SK-N-SH (cell line): ENCODE measurements around the gene ZNF142. TPM values are rescaled to one million over a fixed set of nuclear protein-coding genes. Genes with fewer than 3 reads are reported as not detected.

Source experiments
- CTCF ChIA-PET: fragments of 300-600, 350-600 bp; formaldehyde crosslinking; extraction: SDS; loops from one replicate; lab custom pipeline; 2021; lab: Yijun Ruan, JAX
- POLR2A ChIA-PET: fragments of 350-600 bp; sonication (Branson Sonifier 250); formaldehyde crosslinking; extraction: SDS; loops from one replicate; lab custom pipeline; 2020; ENCODE audit warnings: antibody characterized with exemption, inconsistent platforms; lab: Yijun Ruan, JAX
- DNase-seq: peaks from one replicate; pipeline ENCODE4 v3.0.0; 2012
- H2AFZ ChIP-seq: fragments of 200-600 bp; sonication (generic); 2 replicates; pipeline ENCODE4 v1.8.1; 2016; ENCODE audit warnings: antibody characterized with exemption, mild to moderate bottlenecking, low read depth
- H3F3A ChIP-seq: fragments of 200-600 bp; sonication (generic); replicated peaks from 2 replicates; pipeline ENCODE3; 2016; ENCODE audit warnings: antibody characterized with exemption, mild to moderate bottlenecking; ENCODE audit not compliant: insufficient read depth
- H3K27ac ChIP-seq, 2 experiments: fragments of 200-500 bp in 1 of 2; fragments of 200-600 bp in 1 of 2; sonication (Bioruptor generic) in 1 of 2; sonication (generic), shearing (Covaris generic) in 1 of 2; 2 replicates each; pipeline versions ENCODE4 v1.5.1 to v1.6.1; 2014 to 2016; ENCODE audit warnings: low read depth in 2 of 2, inconsistent platforms in 1 of 2, low read length in 1 of 2, mild to moderate bottlenecking in 1 of 2, mixed read lengths in 1 of 2
- H3K27me3 ChIP-seq: fragments of 200-600 bp; sonication (generic), shearing (Covaris generic); 2 replicates; pipeline ENCODE4 v1.6.1; 2016; ENCODE audit warnings: mixed run types; ENCODE audit not compliant: insufficient read depth
- H3K36me3 ChIP-seq, 2 experiments: fragments of 200-500 bp in 1 of 2; fragments of 200-600 bp in 1 of 2; sonication (Bioruptor generic) in 1 of 2; sonication (generic) in 1 of 2; replicated peaks in 1 of 2; 2 replicates each; pipeline versions ENCODE3 to v1.5.1; 2014 to 2016; ENCODE audit warnings: low read length in 1 of 2, mild to moderate bottlenecking in 1 of 2; ENCODE audit not compliant: insufficient read depth in 2 of 2, control insufficient read depth in 1 of 2
- H3K4me1 ChIP-seq, 2 experiments: fragments of 200-500 bp in 1 of 2; fragments of 200-600 bp in 1 of 2; sonication (Bioruptor generic) in 1 of 2; sonication (generic), shearing (Covaris generic) in 1 of 2; 2 replicates each; pipeline versions ENCODE4 v1.5.1 to v1.6.1; 2014 to 2016; ENCODE audit warnings: low read depth in 1 of 2, low read length in 1 of 2, mixed run types in 1 of 2; ENCODE audit not compliant: insufficient read depth in 2 of 2, control insufficient read depth in 1 of 2
- H3K4me2 ChIP-seq: fragments of 200-600 bp; sonication (generic), shearing (Covaris generic); 2 replicates; pipeline ENCODE4 v1.6.1; 2017; ENCODE audit warnings: mixed run types
- H3K4me3 ChIP-seq, 2 experiments: fragments of 200-500 bp in 1 of 2; fragments of 200-600 bp in 1 of 2; sonication (Bioruptor generic) in 1 of 2; sonication (generic), shearing (Covaris generic) in 1 of 2; 2 replicates each; pipeline versions ENCODE4 v1.5.1 to v1.8.1; 2014 to 2016; ENCODE audit warnings: low read depth in 2 of 2, inconsistent platforms in 1 of 2, low read length in 1 of 2, mild to moderate bottlenecking in 1 of 2, mixed read lengths in 1 of 2, moderate library complexity in 1 of 2
- H3K79me2 ChIP-seq: fragments of 200-600 bp; sonication (generic); 2 replicates; pipeline ENCODE4 v1.8.1; 2017; ENCODE audit warnings: mild to moderate bottlenecking; ENCODE audit not compliant: insufficient read depth
- H3K9ac ChIP-seq: fragments of 200-600 bp; sonication (generic); 2 replicates; pipeline ENCODE4 v1.6.1; 2017; ENCODE audit warnings: mixed run types
- H3K9me2 ChIP-seq: fragments of 200-600 bp; sonication (generic); 2 replicates; pipeline ENCODE4 v1.6.1; 2017; ENCODE audit warnings: mixed run types
- H3K9me3 ChIP-seq: fragments of 200-600 bp; sonication (generic); 2 replicates; pipeline ENCODE4 v1.6.1; 2017; ENCODE audit warnings: mixed run types, mild to moderate bottlenecking, moderate library complexity
- H4K20me1 ChIP-seq: fragments of 200-600 bp; sonication (generic); 2 replicates; pipeline ENCODE4 v1.6.1; 2017; ENCODE audit warnings: mild to moderate bottlenecking, mixed run types; ENCODE audit not compliant: insufficient read depth
- CHD2 ChIP-seq: fragments of 150-350 bp; IDR thresholded peaks from 2 replicates; pipeline ENCODE4 v1.6.1; 2018; ENCODE audit warnings: low read length; ENCODE audit not compliant: partially characterized antibody
- CTCF ChIP-seq: fragments of 200-600 bp; sonication (generic); IDR thresholded peaks from 2 replicates; pipeline ENCODE4 v1.6.1; 2017; ENCODE audit warnings: antibody characterized with exemption, mild to moderate bottlenecking, moderate library complexity
- ELF1 ChIP-seq: IDR thresholded peaks from 2 replicates; pipeline ENCODE4 v1.4.0; 2012
- FOXM1 ChIP-seq: IDR thresholded peaks from 2 replicates; pipeline ENCODE4 v1.4.0; 2012; ENCODE audit warnings: low read depth, mild to moderate bottlenecking
- GABPA ChIP-seq: IDR thresholded peaks from 2 replicates; pipeline ENCODE4 v1.4.0; 2012; ENCODE audit warnings: low read depth, mild to moderate bottlenecking
- MAX ChIP-seq: IDR thresholded peaks from 2 replicates; pipeline ENCODE4 v1.4.0; 2012; ENCODE audit warnings: low read depth
- MXI1 ChIP-seq: IDR thresholded peaks from 2 replicates; pipeline ENCODE4 v1.6.1; 2012; ENCODE audit warnings: mild to moderate bottlenecking, low read depth, low read length, improper control_type of control experiment
- NFIC ChIP-seq: IDR thresholded peaks from 2 replicates; pipeline ENCODE4 v1.4.0; 2012; ENCODE audit warnings: borderline replicate concordance
- POLR2AphosphoS5 ChIP-seq: IDR thresholded peaks from 2 replicates; pipeline ENCODE4 v1.6.1; 2012; ENCODE audit warnings: low read depth, low read length
- SIN3A ChIP-seq: IDR thresholded peaks from 2 replicates; pipeline ENCODE4 v1.6.1; 2012; ENCODE audit warnings: low read depth, mild to moderate bottlenecking, low read length, moderate library complexity, borderline replicate concordance
- TAF1 ChIP-seq: IDR thresholded peaks from 2 replicates; pipeline ENCODE4 v1.6.1; 2012; ENCODE audit warnings: low read depth, mild to moderate bottlenecking, low read length, moderate library complexity, borderline replicate concordance
- TCF12 ChIP-seq: IDR thresholded peaks from 2 replicates; pipeline ENCODE4 v1.4.0; 2012
- USF2 ChIP-seq: fragments of 150-350 bp; IDR thresholded peaks from 2 replicates; pipeline ENCODE4 v1.6.1; 2017; ENCODE audit warnings: antibody characterized with exemption, low read length, low read depth, borderline replicate concordance
- YY1 ChIP-seq: IDR thresholded peaks from 2 replicates; pipeline ENCODE4 v1.4.0; 2012; ENCODE audit warnings: low read depth, mild to moderate bottlenecking
- WGBS: methylation state at CpG from one replicate; pipeline ENCODE4 v1.1.6; 2017; ENCODE audit warnings: low lambda C conversion rate; 5-methylcytosine and 5-hydroxymethylcytosine counted together
- polyA plus RNA-seq, 3 experiments: library from polyadenylated mRNA; depleted of rRNA; stranded (reverse); fragments of >200 nt; gene quantifications; 2 replicates each; pipeline ENCODE4 v1.2.3, GENCODE V29; 2012

Gene ZNF142
- polyA plus RNA-seq, 1 of the 3 experiments (the other 2 are of a cell fraction) = 8.1 TPM

DNA sequence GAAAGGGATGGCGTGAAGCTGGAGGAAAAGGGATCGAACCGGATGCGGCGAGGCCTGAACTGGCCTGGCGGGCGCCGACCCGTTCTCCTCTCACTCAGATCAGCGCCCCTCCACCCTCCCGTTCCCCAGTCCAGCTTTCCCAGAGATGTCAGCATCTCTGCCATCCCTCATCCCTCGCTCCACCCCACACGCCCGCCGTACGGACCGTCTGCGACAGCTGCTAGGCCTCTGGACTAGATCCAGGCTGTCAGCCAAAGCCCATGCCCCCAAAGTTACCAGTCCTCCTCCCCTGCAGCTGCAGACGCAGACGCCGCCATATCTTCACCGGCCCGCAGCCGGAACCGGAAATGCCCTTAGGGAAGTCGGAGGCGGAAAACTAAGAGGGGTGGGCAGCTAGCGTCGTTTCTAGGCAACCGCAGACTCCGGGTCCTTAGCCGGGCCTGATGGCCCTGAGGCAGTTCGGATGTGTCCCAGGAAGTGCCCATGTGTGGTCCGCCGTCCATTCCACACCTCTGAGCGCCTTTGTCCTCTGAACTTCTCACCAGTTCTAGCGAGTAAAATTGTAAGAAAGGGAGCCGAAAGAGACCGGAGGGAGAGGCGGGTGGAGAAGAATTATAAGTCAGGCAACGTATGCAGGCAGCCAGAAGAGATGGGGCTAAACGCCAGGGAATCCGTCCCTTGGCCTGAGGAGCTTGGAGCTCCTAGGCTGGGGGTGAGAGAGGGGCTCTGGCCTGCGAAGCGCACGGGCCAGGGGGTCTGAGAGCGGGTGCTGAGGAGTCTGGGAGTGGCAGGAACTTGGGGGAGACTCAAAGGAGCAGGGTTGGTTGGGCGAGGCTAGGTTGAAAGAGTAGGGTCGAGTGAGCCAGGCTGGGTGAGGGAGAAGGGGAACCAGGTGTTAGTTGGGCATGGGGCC, 12.5 kb upstream of the ZNF142 start, which contains the start of the genes RNF25 and STK36:
Gene RNF25 (minus strand): TSS at position 349 of the 913 bp plus-strand sequence. CDS start 32 bp downstream, at position 317.
Gene STK36 (plus strand): TSS at position 433 of the 913 bp plus-strand sequence. CDS start 744 bp downstream, outside the sequence.
- peak within 1 kb of the TSS; percentile 76 to 94 for H3K27ac ChIP-seq

More for the DNA sequence above, 12.5 kb upstream of the ZNF142 start, which contains the start of the genes RNF25 and STK36:
- Histone ChIP-seq H3K79me2 (peaks cover 33% of the 10 kb centered on the region), H3K9ac (peak within 1 kb of the TSS; percentile 87), H3K27me3 (no peaks in the 10 kb centered on the region), H3K9me3 (no peaks in the 10 kb centered on the region), H3K36me3 (peaks cover 34 to 44% of the 10 kb centered on the region in 2 experiments), H3K4me2 (peak within 1 kb of the TSS; percentile 94), H3K4me3 (peak within 1 kb of the TSS; percentile 94 to 97), H3F3A (peaks cover 11% of the 10 kb centered on the region), H4K20me1 (no peaks in the 10 kb centered on the region; the same call in 1 of the 2 replicates), H3K9me2 (no peaks in the 10 kb centered on the region), H2AFZ (peak within 1 kb of the TSS; percentile 94), H3K4me1 (peaks cover 8 to 11% of the 10 kb centered on the region in 2 experiments; a peak in 3 of 4 replicates)
- 1% methylated on average over 49 of the region's 49 CpGs for WGBS
- ChIA-PET POLR2A (interaction anchor here (1.0 to 2.5 kb wide), 6 partner anchors 10 to 265 kb away, joined by 3 to 28 read pairs (median 4); partner anchors contain the start of genes BCS1L, PLCD4 and ZNF142), CTCF (interaction anchor here (0.7 to 6.5 kb wide), 11 partner anchors 10 to 215 kb away, joined by 3 to 36 read pairs (median 5); partner anchors contain the start of genes BCS1L, TTLL4 and ZNF142)
- DNase-seq = peak; percentile 91
- TF ChIP-seq FOXM1 (no peak), MXI1 (peak; percentile 96), ELF1 (peak; percentile 87), TCF12 (peak; percentile 13; the same call in 1 of the 2 replicates), CHD2 (peak; percentile 29), CTCF (no peak), GABPA (peak; percentile 95), TAF1 (peak; percentile 91), MAX (0 out of 2 replicates have a peak, but pooled peaks have one; percentile 48), YY1 (peak; percentile 94), NFIC (peak; percentile 5; the same call in 1 of the 2 replicates), USF2 (no peak), SIN3A (peak; percentile 92), POLR2AphosphoS5 (peak; percentile 92)
